ENCODE data around the gene OR6P1. TPM values are rescaled to one million over a fixed set of nuclear protein-coding genes. Genes with fewer than 3 reads are reported as not detected.

Gene OR6P1
- total RNA-seq, 4 donors from 2014 or later = not detected

- no peak for TF ChIP-seq CTCF (IDR thresholded peaks at IDR 0.05)
- TF ChIP-seq EP300 (IDR thresholded peaks at IDR 0.05; ENCODE audit: low read depth) = no peak
- TF ChIP-seq POLR2AphosphoS5 (IDR thresholded peaks at IDR 0.05) = no peak
- no peak for DNase-seq
- H3K4me3 ChIP-seq = no peak within 1 kb of the TSS
- intact Hi-C loops (cut with DNase I; ENCODE audit: low total_unique reads) (no loop called here), in situ Hi-C loops (cut with MboI; ENCODE audit: low pct_ligation_motif_present in 1 of 4, low pct_unique_long_range_greater_than_20kb in 1 of 4, low sequenced_read_pairs in 3 of 4) (no loop called here)
- H3K27me3 ChIP-seq = no peaks in the 10 kb centered on the region
- no peak within 1 kb of the TSS for H3K27ac ChIP-seq
- WGBS, 2 donors (ENCODE audit: low coverage in 1 of 2) = 54 to 68% methylated on average over 1 of the region's 1 CpG
- H3K36me3 ChIP-seq = no peaks in the 10 kb centered on the region
- H3K9me3 ChIP-seq = no peaks in the 10 kb centered on the region
- H3K4me1 ChIP-seq = no peaks in the 10 kb centered on the region
Observed at GRCh38 chr1:158604968-158605367, 34.6 kb upstream of the OR6P1 start, which contains the start of gene OR10Z1. Gene OR10Z1 (plus strand): TSS chr1:158605268. CDS start chr1:158606439, 1,171 bp downstream.

- WGBS, 2 donors (ENCODE audit: low coverage in 1 of 2) = 81 to 98% methylated on average over 2 of the region's 2 CpGs
- in situ Hi-C loops (cut with MboI; ENCODE audit: low pct_ligation_motif_present in 1 of 4, low pct_unique_long_range_greater_than_20kb in 1 of 4, low sequenced_read_pairs in 3 of 4) = no loop called here
- Histone ChIP-seq H3K4me1 (no peaks in the 10 kb centered on the region), H3K9me3 (peaks cover 0 to 9% of the 10 kb centered on the region in 2 donors), H3K27ac (no peak overlapping the region), H3K27me3 (no peaks in the 10 kb centered on the region), H3K36me3 (no peaks in the 10 kb centered on the region), H3K4me3 (no peak overlapping the region)
- no peak for DNase-seq
- intact Hi-C loops (cut with DNase I; ENCODE audit: low total_unique reads) = no loop called here
- TF ChIP-seq EP300 (IDR thresholded peaks at IDR 0.05; ENCODE audit: low read depth) (no peak), POLR2AphosphoS5 (IDR thresholded peaks at IDR 0.05) (no peak), POLR2A (IDR thresholded peaks at IDR 0.05) (no peak), CTCF (IDR thresholded peaks at IDR 0.05) (no peak)
Observed at GRCh38 chr1:158600735-158601134, 30.4 kb upstream of the OR6P1 start.

GRCh38 chr1:158586942-158587341 is 16.6 kb upstream of the OR6P1 start:
- in situ Hi-C loops (cut with MboI; ENCODE audit: low pct_ligation_motif_present in 1 of 4, low pct_unique_long_range_greater_than_20kb in 1 of 4, low sequenced_read_pairs in 3 of 4) (no loop called here), intact Hi-C loops (cut with DNase I; ENCODE audit: low total_unique reads) (no loop called here)
- H3K4me3 ChIP-seq = no peak overlapping the region
- no peak for DNase-seq
- peaks cover 0 to 4% of the 10 kb centered on the region in 2 donors for H3K9me3 ChIP-seq
- no peaks in the 10 kb centered on the region for H3K27me3 ChIP-seq
- H3K27ac ChIP-seq = no peak overlapping the region
- 90 to 100% methylated on average over 1 of the region's 1 CpG for WGBS, 2 donors (ENCODE audit: low coverage in 1 of 2)
- TF ChIP-seq POLR2AphosphoS5 (IDR thresholded peaks at IDR 0.05) (no peak), POLR2A (IDR thresholded peaks at IDR 0.05) (no peak), CTCF (IDR thresholded peaks at IDR 0.05) (no peak), EP300 (IDR thresholded peaks at IDR 0.05; ENCODE audit: low read depth) (no peak)
- no peaks in the 10 kb centered on the region for H3K36me3 ChIP-seq
- H3K4me1 ChIP-seq = no peaks in the 10 kb centered on the region

- DNase-seq = no peak
- no peaks in the 10 kb centered on the region for H3K36me3 ChIP-seq
- in situ Hi-C loops (cut with MboI; ENCODE audit: low pct_ligation_motif_present in 1 of 4, low pct_unique_long_range_greater_than_20kb in 1 of 4, low sequenced_read_pairs in 3 of 4) = no loop called here
- H3K27me3 ChIP-seq = no peaks in the 10 kb centered on the region
- TF ChIP-seq CTCF (IDR thresholded peaks at IDR 0.05) (no peak), POLR2A (IDR thresholded peaks at IDR 0.05) (no peak), EP300 (IDR thresholded peaks at IDR 0.05; ENCODE audit: low read depth) (no peak), POLR2AphosphoS5 (IDR thresholded peaks at IDR 0.05) (no peak)
- no peaks in the 10 kb centered on the region for H3K4me1 ChIP-seq
- no peak overlapping the region for H3K27ac ChIP-seq
- intact Hi-C loops (cut with DNase I; ENCODE audit: low total_unique reads) = no loop called here
- no peak overlapping the region for H3K4me3 ChIP-seq
- WGBS, 2 donors (ENCODE audit: low coverage in 1 of 2) = 74 to 86% methylated on average over 4 of the region's 4 CpGs
- peaks cover 0 to 4% of the 10 kb centered on the region in 2 donors for H3K9me3 ChIP-seq
Observed at GRCh38 chr1:158583962-158584361, 13.6 kb upstream of the OR6P1 start.

Measured in transverse colon (tissue), 4 donors.